ENCODE measurements around the gene FGF21.
A peak's percentile ranks its signal among the peaks of the same experiment; 100 is the strongest.

The FGF21 gene

GRCh38 chr19:48804496-48804895, 49.2 kb downstream of the FGF21 start:
- TF ChIP-seq CTCF (conservative IDR thresholded peaks at IDR 0.05), result no peak
- H3K27ac ChIP-seq, result no peak overlapping the region

- no peak overlapping the region for H3K27ac ChIP-seq
- TF ChIP-seq CTCF (conservative IDR thresholded peaks at IDR 0.05), result no peak
These were observed 50.1 kb downstream of the FGF21 start for GRCh38 chr19:48805452-48805851.

- no peak overlapping the region for H3K27ac ChIP-seq
- no peak for TF ChIP-seq CTCF (conservative IDR thresholded peaks at IDR 0.05)
These were observed 51.1 kb downstream of the FGF21 start for GRCh38 chr19:48806518-48806817.

GRCh38 chr19:48806818-48807589, 51.7 kb downstream of the FGF21 start:
- peak overlapping the region; percentile 28; the same call in 1 of the 2 replicates for H3K27ac ChIP-seq
- no peak for TF ChIP-seq CTCF (conservative IDR thresholded peaks at IDR 0.05)

- no peak for TF ChIP-seq CTCF (conservative IDR thresholded peaks at IDR 0.05)
- H3K27ac ChIP-seq, result peak overlapping the region; percentile 28; the same call in 1 of the 2 replicates
These were observed 52.4 kb downstream of the FGF21 start for GRCh38 chr19:48807590-48808308.

All from VCaP (cell line).